Esophagus squamous epithelium (tissue), 5 donors: ENCODE results near the gene ABHD11. TPM values are rescaled to one million over a fixed set of nuclear protein-coding genes. Genes with fewer than 3 reads are reported as not detected.

Experiments used
- DNase-seq: peaks from one replicate; lab custom pipeline; 2025; lab: John Stamatoyannopoulos, UW
- H3K27ac ChIP-seq, 4 donors: fragments of 200-600 bp; sonication (generic); one replicate each; pipeline ENCODE4 v1.5.1; 2016 to 2019; ENCODE audit warnings: mild to moderate bottlenecking in 1 of 4
- H3K27me3 ChIP-seq, 4 donors: fragments of 200-600 bp; sonication (generic); 1 replicate in 3 of 4; 2 replicates in 1 of 4; pipeline versions ENCODE4 v1.5.1 to v1.6.0; 2017 to 2021; ENCODE audit warnings: antibody characterized with exemption in 1 of 4
- H3K36me3 ChIP-seq, 3 donors: fragments of 200-600 bp; sonication (generic); one replicate each; pipeline ENCODE4 v1.5.1; 2016 to 2019
- H3K4me1 ChIP-seq, 3 donors: fragments of 200-600 bp; sonication (generic); one replicate each; pipeline ENCODE4 v1.5.1; 2017 to 2019
- H3K4me3 ChIP-seq, 4 donors: fragments of 200-600 bp; sonication (generic); 1 replicate in 3 of 4; 2 replicates in 1 of 4; pipeline ENCODE4 v1.5.1; 2016 to 2019; ENCODE audit warnings: mild to moderate bottlenecking in 2 of 4, moderate library complexity in 1 of 4
- H3K9me3 ChIP-seq, 3 donors: fragments of 200-600 bp; sonication (generic); one replicate each; pipeline ENCODE4 v1.5.1; 2016 to 2019
- POLR2A ChIP-seq, 4 donors: fragments of 450-650 bp; IDR thresholded peaks; one replicate each; pipeline ENCODE4 v1.6.1; 2017; ENCODE audit warnings: antibody characterized with exemption in 4 of 4, mild to moderate bottlenecking in 4 of 4, moderate library complexity in 3 of 4
- WGBS, 2 donors: methylation state at CpG; one replicate each; pipeline ENCODE4 v1.1.5; 2018; 5-methylcytosine and 5-hydroxymethylcytosine counted together
- intact Hi-C: fragments of 100-400 bp; cut with DNase I; formaldehyde crosslinking; loops from one replicate; pipeline ENCODE4 v1.15.0; 2022
- small RNA-seq, 4 donors: library from RNA; depleted of rRNA; stranded (forward); fragments of <200 nt; gene quantifications; one replicate each; pipeline ENCODE3, GENCODE V24; 2016
- total RNA-seq, 4 donors: library from RNA; depleted of rRNA; stranded (reverse); fragments of >200 nt; gene quantifications; one replicate each; pipeline ENCODE4 v1.1.0, GENCODE V29; 2016
- TF ChIP-seq, protein P1 (sequence below), 6 experiments: fragments of 450-650 bp in 4 of 6; fragments of 200-600 bp in 2 of 6; sonication (generic) in 2 of 6; IDR thresholded peaks; one replicate each; pipeline ENCODE4 v1.5.1; 2016 to 2019; ENCODE audit warnings: antibody characterized with exemption in 6 of 6, mild to moderate bottlenecking in 4 of 6, moderate library complexity in 4 of 6
- donor health status: DM: yes; HTN: yes; CAD: no.

ABHD11 gene
- total RNA-seq, 4 donors from 2014 or later, result 8.3 to 22.6 (median 19.3) TPM

GRCh38 chr7:73699370-73700068, 39.1 kb downstream of the ABHD11 start:
- H3K27ac ChIP-seq, result no peak overlapping the region
- no peaks in the 10 kb centered on the region for H3K27me3 ChIP-seq
- H3K36me3 ChIP-seq, result peaks cover 7 to 82% (median 21%) of the 10 kb centered on the region in 3 donors
- H3K4me3 ChIP-seq, result no peak overlapping the region
- TF ChIP-seq POLR2A (IDR thresholded peaks at IDR 0.05), result no peak
- 69 to 90% methylated on average over 4 of the region's 15 CpGs for WGBS, 2 donors
- intact Hi-C loops, result loop anchor here (10.0 kb wide), 1 partner anchor 245 kb away; no protein-coding TSS in a partner anchor
- peaks cover 5 to 11% (median 7%) of the 10 kb centered on the region in 3 donors for H3K4me1 ChIP-seq
- no peak for DNase-seq
- no peaks in the 10 kb centered on the region for H3K9me3 ChIP-seq

DNA sequence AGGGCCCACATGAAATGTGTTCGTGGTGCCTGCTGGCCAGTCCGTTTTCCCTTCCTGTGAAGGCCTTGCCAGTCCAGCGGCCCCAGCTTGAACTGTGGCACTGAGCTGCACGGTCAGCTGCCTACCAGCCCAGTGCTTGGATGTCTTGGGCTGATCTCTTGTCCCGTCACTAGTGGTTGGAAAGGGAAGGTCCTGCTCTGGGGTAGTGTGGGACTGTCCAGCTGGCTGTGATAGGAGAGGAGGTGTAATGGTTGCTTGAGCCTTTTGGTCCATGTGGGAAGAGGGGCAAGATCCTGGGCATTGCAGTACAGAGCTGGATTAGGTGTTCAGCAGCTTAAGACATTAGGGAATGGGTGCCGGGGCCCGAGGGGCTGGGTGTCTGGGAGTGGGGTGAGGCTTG, 40.2 kb downstream of the ABHD11 start:
- 83 to 88% methylated on average over 3 to 7 of the region's 7 CpGs for WGBS, 2 donors
- DNase-seq, result no peak
- H3K9me3 ChIP-seq, result no peaks in the 10 kb centered on the region
- H3K27me3 ChIP-seq, result no peaks in the 10 kb centered on the region
- no peak overlapping the region for H3K27ac ChIP-seq
- no peak overlapping the region for H3K4me3 ChIP-seq
- TF ChIP-seq, protein P1, sequence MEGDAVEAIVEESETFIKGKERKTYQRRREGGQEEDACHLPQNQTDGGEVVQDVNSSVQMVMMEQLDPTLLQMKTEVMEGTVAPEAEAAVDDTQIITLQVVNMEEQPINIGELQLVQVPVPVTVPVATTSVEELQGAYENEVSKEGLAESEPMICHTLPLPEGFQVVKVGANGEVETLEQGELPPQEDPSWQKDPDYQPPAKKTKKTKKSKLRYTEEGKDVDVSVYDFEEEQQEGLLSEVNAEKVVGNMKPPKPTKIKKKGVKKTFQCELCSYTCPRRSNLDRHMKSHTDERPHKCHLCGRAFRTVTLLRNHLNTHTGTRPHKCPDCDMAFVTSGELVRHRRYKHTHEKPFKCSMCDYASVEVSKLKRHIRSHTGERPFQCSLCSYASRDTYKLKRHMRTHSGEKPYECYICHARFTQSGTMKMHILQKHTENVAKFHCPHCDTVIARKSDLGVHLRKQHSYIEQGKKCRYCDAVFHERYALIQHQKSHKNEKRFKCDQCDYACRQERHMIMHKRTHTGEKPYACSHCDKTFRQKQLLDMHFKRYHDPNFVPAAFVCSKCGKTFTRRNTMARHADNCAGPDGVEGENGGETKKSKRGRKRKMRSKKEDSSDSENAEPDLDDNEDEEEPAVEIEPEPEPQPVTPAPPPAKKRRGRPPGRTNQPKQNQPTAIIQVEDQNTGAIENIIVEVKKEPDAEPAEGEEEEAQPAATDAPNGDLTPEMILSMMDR (IDR thresholded peaks at IDR 0.05), result no peak
- no peak for TF ChIP-seq POLR2A (IDR thresholded peaks at IDR 0.05)
- intact Hi-C loops, result loop anchor here (10.0 kb wide), 1 partner anchor 244 kb away; no protein-coding TSS in a partner anchor
- H3K4me1 ChIP-seq, result peaks cover 0 to under 1% (median 0%) of the 10 kb centered on the region in 3 donors
- H3K36me3 ChIP-seq, result peaks cover 16 to 93% (median 31%) of the 10 kb centered on the region in 3 donors

GRCh38 chr7:73696372-73696771, 42.2 kb downstream of the ABHD11 start:
- H3K4me3 ChIP-seq, result no peak overlapping the region
- no peaks in the 10 kb centered on the region for H3K9me3 ChIP-seq
- intact Hi-C loops, result loop anchor here (10.0 kb wide), 1 partner anchor 242 kb away; no protein-coding TSS in a partner anchor
- peaks cover 27 to 99% (median 37%) of the 10 kb centered on the region in 3 donors for H3K36me3 ChIP-seq
- H3K4me1 ChIP-seq, result no peaks in the 10 kb centered on the region
- whole genome bisulfite sequencing, 2 donors, result 87 to 93% methylated on average over 4 of the region's 4 CpGs
- H3K27me3 ChIP-seq, result no peaks in the 10 kb centered on the region
- no peak overlapping the region for H3K27ac ChIP-seq
- no peak for DNase-seq
- TF ChIP-seq POLR2A (IDR thresholded peaks at IDR 0.05), result no peak
- TF ChIP-seq, protein P1 (IDR thresholded peaks at IDR 0.05), result no peak

DNA sequence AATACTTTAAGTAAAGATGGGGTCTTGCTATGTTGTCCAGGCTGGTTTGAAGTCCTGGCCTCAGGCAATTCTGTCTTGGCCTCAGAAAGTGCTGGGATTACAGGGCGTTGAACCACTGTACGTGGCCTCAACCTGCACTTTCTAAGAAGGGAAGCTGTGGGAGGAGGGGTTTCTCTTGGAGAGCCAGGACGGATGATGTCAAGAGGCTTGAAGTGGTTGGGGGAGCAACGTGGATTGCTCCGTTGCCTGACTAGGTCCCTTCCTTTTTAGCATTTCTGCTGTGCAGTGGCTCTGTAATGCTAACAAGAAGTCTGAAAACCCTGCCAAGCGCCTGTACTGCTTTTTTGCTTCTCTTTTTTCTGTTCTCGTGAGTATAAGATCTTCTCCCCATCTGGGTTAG, 48.0 kb downstream of the ABHD11 start:
- H3K27ac ChIP-seq, result no peak overlapping the region
- 76 to 77% methylated on average over 6 of the region's 7 CpGs for WGBS, 2 donors
- H3K36me3 ChIP-seq, result peaks cover 20 to 99% (median 32%) of the 10 kb centered on the region in 3 donors
- intact Hi-C loops, result loop anchor here (10.0 kb wide), 1 partner anchor 236 kb away; no protein-coding TSS in a partner anchor
- DNase-seq, result no peak
- H3K27me3 ChIP-seq, result no peaks in the 10 kb centered on the region
- TF ChIP-seq, protein P1 (IDR thresholded peaks at IDR 0.05), result no peak
- no peak for TF ChIP-seq POLR2A (IDR thresholded peaks at IDR 0.05)
- H3K4me1 ChIP-seq, result no peaks in the 10 kb centered on the region
- H3K9me3 ChIP-seq, result no peaks in the 10 kb centered on the region
- no peak overlapping the region for H3K4me3 ChIP-seq

GRCh38 chr7:73688288-73688687, 50.3 kb downstream of the ABHD11 start:
- Histone ChIP-seq H3K36me3 (peaks cover 9 to 76% (median 12%) of the 10 kb centered on the region in 3 donors), H3K27ac (no peak overlapping the region), H3K27me3 (no peaks in the 10 kb centered on the region), H3K4me3 (no peak overlapping the region), H3K4me1 (peaks cover 4 to 15% (median 6%) of the 10 kb centered on the region in 3 donors), H3K9me3 (no peaks in the 10 kb centered on the region)
- intact Hi-C loops, result no loop called here
- TF ChIP-seq, protein P1 (IDR thresholded peaks at IDR 0.05), result no peak
- no peak for TF ChIP-seq POLR2A (IDR thresholded peaks at IDR 0.05)
- DNase-seq, result no peak
- 86 to 95% methylated on average over 8 of the region's 8 CpGs for WGBS, 2 donors

Small RNA genes within 50 kb of the gene (small RNA-seq; reads per million reads assigned to genes)
- gene MIR4284 (0 reads per million in 4 donors), gene RN7SL265P (0 reads per million in 4 donors)

Other genes starting within 250 kb of the ABHD11 start
- 10 to 100 TPM; 18.8 to 40.4 (median 27.4) TPM for gene BAZ1B, start 216.5 kb downstream of the ABHD11 start, total RNA-seq
- 10 to 100 TPM; 39.8 to 55.3 (median 43.0) TPM for gene BCL7B, start 181.1 kb downstream of the ABHD11 start, total RNA-seq
- 10 to 100 TPM; 18.1 to 34.8 (median 26.7) TPM for gene TBL2, start 160.2 kb downstream of the ABHD11 start, total RNA-seq
- 10 to 100 TPM in 1 of 4 donors, 1 to 10 TPM in 2, under 1 TPM in 1; 0.53 to 13.5 (median 2.9) TPM for gene MLXIPL, start 114.3 kb downstream of the ABHD11 start, total RNA-seq
- 1 to 10 TPM in 1 of 4 donors, under 1 TPM in 1, not detected in 2; 0.97 to 1.3 TPM for gene VPS37D, start 71.0 kb downstream of the ABHD11 start, total RNA-seq
- gene DNAJC30, start 55.3 kb downstream of the ABHD11 start, total RNA-seq, result 1 to 10 TPM; 2.7 to 5.7 (median 4.8) TPM
- 10 to 100 TPM; 24.9 to 44.7 (median 42.6) TPM for gene BUD23, start 55.2 kb downstream of the ABHD11 start, total RNA-seq
- 1 to 10 TPM in 3 of 4 donors, under 1 TPM in 1; 0.94 to 4.0 (median 1.8) TPM for gene STX1A, start 19.1 kb downstream of the ABHD11 start, total RNA-seq
- gene CLDN3, start 31.5 kb upstream of the ABHD11 start, total RNA-seq, result 1 to 10 TPM in 1 of 4 donors, not detected in 3; 1.3 TPM
- gene CLDN4, start 92.2 kb upstream of the ABHD11 start, total RNA-seq, result 100 to 1,000 TPM in 3 of 4 donors, 10 to 100 TPM in 1; 99.4 to 436 (median 200) TPM
- gene METTL27, start 103.7 kb upstream of the ABHD11 start, total RNA-seq, result 1 to 10 TPM in 1 of 4 donors, under 1 TPM in 1, not detected in 2; 0.34 to 4.4 TPM
- gene TMEM270, start 122.4 kb upstream of the ABHD11 start, total RNA-seq, result not detected